ENCODE results near the gene OPHN1.

DNA sequence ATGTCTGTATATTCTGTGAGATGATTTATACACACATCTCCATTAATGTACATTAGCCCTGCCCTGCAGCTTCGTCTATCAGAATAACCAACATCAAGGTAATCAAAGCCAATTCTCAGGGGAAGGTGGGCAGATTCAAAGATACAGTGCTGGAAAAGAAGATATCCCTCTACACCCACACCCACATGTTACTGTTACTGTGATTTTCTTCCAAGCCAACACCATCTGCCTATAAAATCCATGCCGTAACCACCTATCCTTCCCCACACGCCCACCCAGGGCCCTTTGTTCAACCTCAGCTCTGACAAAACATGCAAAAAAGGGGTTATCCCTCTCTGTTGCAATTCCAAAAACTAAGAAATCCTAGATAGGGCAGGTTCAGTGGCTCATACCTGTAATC is 20.0 kb downstream of the OPHN1 start:
- TF ChIP-seq, protein P1, sequence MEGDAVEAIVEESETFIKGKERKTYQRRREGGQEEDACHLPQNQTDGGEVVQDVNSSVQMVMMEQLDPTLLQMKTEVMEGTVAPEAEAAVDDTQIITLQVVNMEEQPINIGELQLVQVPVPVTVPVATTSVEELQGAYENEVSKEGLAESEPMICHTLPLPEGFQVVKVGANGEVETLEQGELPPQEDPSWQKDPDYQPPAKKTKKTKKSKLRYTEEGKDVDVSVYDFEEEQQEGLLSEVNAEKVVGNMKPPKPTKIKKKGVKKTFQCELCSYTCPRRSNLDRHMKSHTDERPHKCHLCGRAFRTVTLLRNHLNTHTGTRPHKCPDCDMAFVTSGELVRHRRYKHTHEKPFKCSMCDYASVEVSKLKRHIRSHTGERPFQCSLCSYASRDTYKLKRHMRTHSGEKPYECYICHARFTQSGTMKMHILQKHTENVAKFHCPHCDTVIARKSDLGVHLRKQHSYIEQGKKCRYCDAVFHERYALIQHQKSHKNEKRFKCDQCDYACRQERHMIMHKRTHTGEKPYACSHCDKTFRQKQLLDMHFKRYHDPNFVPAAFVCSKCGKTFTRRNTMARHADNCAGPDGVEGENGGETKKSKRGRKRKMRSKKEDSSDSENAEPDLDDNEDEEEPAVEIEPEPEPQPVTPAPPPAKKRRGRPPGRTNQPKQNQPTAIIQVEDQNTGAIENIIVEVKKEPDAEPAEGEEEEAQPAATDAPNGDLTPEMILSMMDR (IDR thresholded peaks at IDR 0.05) = no peak
- TF ChIP-seq E2F1 (CRISPR knock-in tag; IDR thresholded peaks at IDR 0.05) (no peak), ATF1 (CRISPR knock-in tag; IDR thresholded peaks at IDR 0.05) (no peak), GTF2I (CRISPR knock-in tag; conservative IDR thresholded peaks at IDR 0.05) (no peak)
- TF ChIP-seq, protein P2, sequence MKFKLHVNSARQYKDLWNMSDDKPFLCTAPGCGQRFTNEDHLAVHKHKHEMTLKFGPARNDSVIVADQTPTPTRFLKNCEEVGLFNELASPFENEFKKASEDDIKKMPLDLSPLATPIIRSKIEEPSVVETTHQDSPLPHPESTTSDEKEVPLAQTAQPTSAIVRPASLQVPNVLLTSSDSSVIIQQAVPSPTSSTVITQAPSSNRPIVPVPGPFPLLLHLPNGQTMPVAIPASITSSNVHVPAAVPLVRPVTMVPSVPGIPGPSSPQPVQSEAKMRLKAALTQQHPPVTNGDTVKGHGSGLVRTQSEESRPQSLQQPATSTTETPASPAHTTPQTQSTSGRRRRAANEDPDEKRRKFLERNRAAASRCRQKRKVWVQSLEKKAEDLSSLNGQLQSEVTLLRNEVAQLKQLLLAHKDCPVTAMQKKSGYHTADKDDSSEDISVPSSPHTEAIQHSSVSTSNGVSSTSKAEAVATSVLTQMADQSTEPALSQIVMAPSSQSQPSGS (CRISPR knock-in tag; IDR thresholded peaks at IDR 0.05; ENCODE audit: borderline replicate concordance, low read depth) = no peak
